SK-N-SH (cell line): Measurements from ENCODE around the gene DSTN.

Source experiments
- CTCF ChIP-seq: fragments of 200-600 bp; sonication (generic); IDR thresholded peaks from 2 replicates; pipeline ENCODE4 v1.6.1; 2017; ENCODE audit warnings: antibody characterized with exemption, mild to moderate bottlenecking, moderate library complexity
- EP300 ChIP-seq, 2 experiments: IDR thresholded peaks; 2 replicates each; pipeline versions ENCODE4 v1.4.0 to v1.6.1; 2012; ENCODE audit warnings: borderline replicate concordance in 1 of 2, low read depth in 1 of 2, low read length in 1 of 2
- MAX ChIP-seq: IDR thresholded peaks from 2 replicates; pipeline ENCODE4 v1.4.0; 2012; ENCODE audit warnings: low read depth
- POLR2AphosphoS5 ChIP-seq: IDR thresholded peaks from 2 replicates; pipeline ENCODE4 v1.6.1; 2012; ENCODE audit warnings: low read depth, low read length
- SIN3A ChIP-seq: IDR thresholded peaks from 2 replicates; pipeline ENCODE4 v1.6.1; 2012; ENCODE audit warnings: low read depth, mild to moderate bottlenecking, low read length, moderate library complexity, borderline replicate concordance
- TAF1 ChIP-seq: IDR thresholded peaks from 2 replicates; pipeline ENCODE4 v1.6.1; 2012; ENCODE audit warnings: low read depth, mild to moderate bottlenecking, low read length, moderate library complexity, borderline replicate concordance
- TCF12 ChIP-seq: IDR thresholded peaks from 2 replicates; pipeline ENCODE4 v1.4.0; 2012
- TF ChIP-seq, protein P1 (sequence below): IDR thresholded peaks from 2 replicates; pipeline ENCODE4 v1.4.0; 2012; ENCODE audit warnings: low read depth, borderline replicate concordance

DNA sequence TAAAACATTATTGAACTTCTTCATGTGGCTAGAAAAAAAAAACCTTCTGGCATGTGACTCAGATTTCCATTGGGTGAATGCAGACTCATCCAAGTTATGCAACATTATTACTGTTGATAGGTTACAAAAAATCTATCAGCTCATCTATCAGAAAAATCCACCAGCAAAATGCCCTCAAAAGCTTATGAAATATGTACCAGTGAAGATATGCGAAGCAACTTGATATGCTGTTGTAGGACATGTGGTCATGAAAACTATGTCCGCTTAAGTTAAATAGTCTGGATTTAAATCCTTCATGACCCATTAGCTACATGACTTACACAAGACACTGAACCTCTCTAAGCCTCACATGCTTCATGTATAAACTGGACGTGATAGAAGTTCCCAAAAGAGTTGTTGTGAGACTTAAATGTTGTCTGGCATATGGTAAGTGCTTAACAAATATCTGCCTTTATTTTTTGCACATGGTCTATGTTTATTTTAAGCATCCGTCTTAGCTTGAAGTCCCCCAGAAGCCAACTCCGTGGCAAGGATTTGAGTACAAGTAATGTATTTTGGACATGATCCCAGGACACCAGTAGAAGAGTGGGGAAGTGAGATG lies 26.2 kb upstream of the DSTN start:
- no peak for TF ChIP-seq TCF12
- no peak for TF ChIP-seq CTCF
- TF ChIP-seq, protein P1, sequence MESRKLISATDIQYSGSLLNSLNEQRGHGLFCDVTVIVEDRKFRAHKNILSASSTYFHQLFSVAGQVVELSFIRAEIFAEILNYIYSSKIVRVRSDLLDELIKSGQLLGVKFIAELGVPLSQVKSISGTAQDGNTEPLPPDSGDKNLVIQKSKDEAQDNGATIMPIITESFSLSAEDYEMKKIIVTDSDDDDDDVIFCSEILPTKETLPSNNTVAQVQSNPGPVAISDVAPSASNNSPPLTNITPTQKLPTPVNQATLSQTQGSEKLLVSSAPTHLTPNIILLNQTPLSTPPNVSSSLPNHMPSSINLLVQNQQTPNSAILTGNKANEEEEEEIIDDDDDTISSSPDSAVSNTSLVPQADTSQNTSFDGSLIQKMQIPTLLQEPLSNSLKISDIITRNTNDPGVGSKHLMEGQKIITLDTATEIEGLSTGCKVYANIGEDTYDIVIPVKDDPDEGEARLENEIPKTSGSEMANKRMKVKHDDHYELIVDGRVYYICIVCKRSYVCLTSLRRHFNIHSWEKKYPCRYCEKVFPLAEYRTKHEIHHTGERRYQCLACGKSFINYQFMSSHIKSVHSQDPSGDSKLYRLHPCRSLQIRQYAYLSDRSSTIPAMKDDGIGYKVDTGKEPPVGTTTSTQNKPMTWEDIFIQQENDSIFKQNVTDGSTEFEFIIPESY, result no peak
- no peak for TF ChIP-seq TAF1
- no peak for TF ChIP-seq MAX
- TF ChIP-seq EP300 (IDR thresholded peaks at IDR 0.05; ENCODE audit: borderline replicate concordance in 1 of 2, low read depth in 1 of 2, low read length in 1 of 2), result no peak
- TF ChIP-seq SIN3A, result no peak
- TF ChIP-seq POLR2AphosphoS5, result no peak
